Testis (tissue), 3 donors: Measurements from ENCODE around the gene IL17RB. TPM values are rescaled to one million over a fixed set of nuclear protein-coding genes. Genes with fewer than 3 reads are reported as not detected.

ENCODE experiments used
- DNase-seq: peaks from one replicate; pipeline ENCODE4 v3.0.0-alpha.2; 2019
- H3K27ac ChIP-seq, 2 donors: fragments of 200-600 bp; sonication (generic); one replicate each; pipeline ENCODE4 v1.5.1; 2019
- H3K27me3 ChIP-seq: fragments of 200-600 bp; sonication (generic); one replicate; pipeline ENCODE4 v1.5.1; 2019
- H3K36me3 ChIP-seq: fragments of 200-600 bp; sonication (generic); one replicate; pipeline ENCODE4 v1.5.1; 2017; ENCODE audit warnings: low read depth; ENCODE audit errors: missing control alignments
- H3K4me1 ChIP-seq: fragments of 200-600 bp; sonication (generic); one replicate; pipeline ENCODE4 v1.5.1; 2019
- H3K4me3 ChIP-seq, 2 donors: fragments of 200-600 bp; sonication (generic); one replicate each; pipeline ENCODE4 v1.5.1; 2017 to 2019
- H3K9me3 ChIP-seq: fragments of 200-600 bp; sonication (generic); one replicate; pipeline ENCODE4 v1.5.1; 2017
- CTCF ChIP-seq, 3 experiments: fragments of 450-650 bp in 2 of 3; fragments of 200-600 bp in 1 of 3; sonication (generic) in 1 of 3; IDR thresholded peaks; one replicate each; pipeline ENCODE4 v1.5.1; 2016 to 2019; ENCODE audit warnings: antibody characterized with exemption in 3 of 3, mild to moderate bottlenecking in 2 of 3, moderate library complexity in 1 of 3
- POLR2A ChIP-seq: fragments of 450-650 bp; IDR thresholded peaks from one replicate; pipeline ENCODE4 v1.6.1; 2017; ENCODE audit warnings: antibody characterized with exemption, mild to moderate bottlenecking, moderate library complexity
- WGBS, 2 donors: methylation state at CpG; one replicate each; pipeline ENCODE4 v1.1.5; 2018; 5-methylcytosine and 5-hydroxymethylcytosine counted together
- intact Hi-C: fragments of 100-400 bp; cut with DNase I; formaldehyde crosslinking; loops from one replicate; pipeline ENCODE4 v1.15.1; 2023; ENCODE audit warnings: low total_unique reads
- polyA plus RNA-seq: library from polyadenylated mRNA; stranded (reverse); fragments of 350-450 nt; fragmentation: Illumina TruSeq; extraction: RNeasy Lipid Tissue Mini Kit (QIAGEN cat#74804); gene quantifications from one replicate; pipeline ENCODE4 v1.2.3, GENCODE V29; 2014; ENCODE audit warnings: low read depth, low replicate concordance; ENCODE audit not compliant: insufficient read depth
- small RNA-seq, 2 donors: library from RNA; depleted of rRNA; stranded (forward); fragments of <200 nt; gene quantifications; one replicate each; pipeline ENCODE3, GENCODE V24; 2016
- total RNA-seq, 2 donors: library from RNA; depleted of rRNA; stranded (reverse); fragments of >200 nt; gene quantifications; one replicate each; pipeline ENCODE4 v1.2.3, GENCODE V29; 2016

The IL17RB gene
- total and polyA plus RNA-seq, 3 donors from 2014 or later = 5.8 to 17.5 (median 9.5) TPM

DNA sequence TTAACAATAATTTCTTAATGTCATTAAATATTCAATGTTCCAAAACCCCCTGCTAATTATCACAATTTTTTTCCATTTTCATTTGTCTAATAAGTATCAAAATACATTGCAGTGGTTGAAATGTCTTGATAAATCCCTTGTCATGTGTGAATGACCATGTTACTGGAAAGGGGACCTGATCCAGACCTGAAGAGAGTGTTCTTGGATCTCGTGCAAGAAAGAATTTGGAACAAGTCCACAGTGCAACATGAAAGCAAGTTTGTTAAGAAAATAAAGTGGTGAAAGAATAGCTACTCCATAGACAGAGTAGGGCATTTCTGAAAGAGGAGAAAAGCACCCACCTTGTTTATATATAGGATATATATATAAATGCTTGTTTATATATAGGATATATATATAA lies 55.7 kb downstream of the IL17RB start:
- no peak for TF ChIP-seq CTCF (IDR thresholded peaks at IDR 0.05)
- no peak for TF ChIP-seq POLR2A
- Histone ChIP-seq H3K9me3 (no peaks in the 10 kb centered on the region), H3K4me3 (no peak overlapping the region), H3K27ac (no peak overlapping the region), H3K36me3 (no peaks in the 10 kb centered on the region), H3K27me3 (no peaks in the 10 kb centered on the region), H3K4me1 (no peaks in the 10 kb centered on the region)
- intact Hi-C loops = no loop called here
- no peak for DNase-seq
- WGBS, 2 donors = 14 to 50% methylated on average over 1 of the region's 1 CpG

DNA sequence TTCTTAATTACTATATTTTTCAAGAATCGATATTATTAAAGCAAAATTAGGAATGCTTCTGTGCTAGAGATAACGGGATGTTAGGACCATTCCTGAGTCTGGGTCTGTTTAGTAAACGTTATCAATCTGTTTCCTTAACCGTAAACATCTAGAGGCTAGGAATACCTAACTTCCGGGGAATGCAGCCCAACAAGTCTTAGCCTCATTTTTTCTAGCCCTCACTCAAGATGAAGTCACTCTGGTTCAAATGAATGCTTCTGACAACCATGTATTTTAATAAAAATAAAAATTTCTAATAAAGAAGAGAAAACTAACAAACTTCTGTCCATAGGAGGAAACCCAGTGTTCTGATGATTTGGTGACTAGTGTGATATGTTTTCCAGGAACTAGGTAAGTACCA lies 56.3 kb downstream of the IL17RB start:
- no peak overlapping the region for H3K4me3 ChIP-seq
- TF ChIP-seq CTCF (IDR thresholded peaks at IDR 0.05) = no peak
- no peak for TF ChIP-seq POLR2A
- intact Hi-C loops = no loop called here
- no peak for DNase-seq
- H3K27ac ChIP-seq = no peak overlapping the region
- H3K36me3 ChIP-seq = no peaks in the 10 kb centered on the region
- no peaks in the 10 kb centered on the region for H3K9me3 ChIP-seq
- no peaks in the 10 kb centered on the region for H3K27me3 ChIP-seq
- no peaks in the 10 kb centered on the region for H3K4me1 ChIP-seq
- 86 to 92% methylated on average over 5 of the region's 5 CpGs for WGBS, 2 donors

- TF ChIP-seq CTCF (IDR thresholded peaks at IDR 0.05) (no peak), POLR2A (no peak)
- Histone ChIP-seq H3K4me3 (no peak overlapping the region), H3K9me3 (no peaks in the 10 kb centered on the region), H3K27me3 (no peaks in the 10 kb centered on the region), H3K4me1 (no peaks in the 10 kb centered on the region), H3K36me3 (no peaks in the 10 kb centered on the region), H3K27ac (no peak overlapping the region)
- DNase-seq = no peak
- 64 to 67% methylated on average over 8 of the region's 8 CpGs for WGBS, 2 donors
- intact Hi-C loops = no loop called here
These were observed 67.0 kb downstream of the IL17RB start for GRCh38 chr3:53913401-53913800.

Small RNA genes lying within 50 kb of the gene (small RNA-seq; reads per million reads assigned to genes)
- 0 reads per million in 2 donors for gene AC012467.1

Other genes with a start within 250 kb of the IL17RB start
- gene CHDH, start 149 bp upstream of the IL17RB start, total RNA-seq = 10 to 100 TPM; 28.1 to 41.4 TPM
- gene CHDH, start 149 bp upstream of the IL17RB start, polyA plus RNA-seq = 13.5 TPM
- 10 to 100 TPM; 47.0 to 56.4 TPM for gene ACTR8, start 35.6 kb downstream of the IL17RB start, total RNA-seq
- gene ACTR8, start 35.6 kb downstream of the IL17RB start, polyA plus RNA-seq = 60.1 TPM
- 10 to 100 TPM; 49.9 to 61.2 TPM for gene SELENOK, start 45.3 kb downstream of the IL17RB start, total RNA-seq
- gene SELENOK, start 45.3 kb downstream of the IL17RB start, polyA plus RNA-seq = 95.9 TPM